Brain microvascular endothelial cell (primary cell): ENCODE results near the gene KCTD6.
A peak's percentile ranks its signal among the peaks of the same experiment; 100 is the strongest.
"Not testable (repeated sequence)": the region's sequence is repeated elsewhere in the genome, so short reads cannot be mapped to it uniquely, and the experiment has no call there.

ENCODE experiments used
- DNase-seq: peaks from one replicate; pipeline ENCODE4 v3.0.0-alpha.2; 2020
- H3K27ac ChIP-seq: fragments of 250-450 bp; sonication (Bioruptor Pico); 2 replicates; pipeline ENCODE4 v1.5.1; 2020; ENCODE audit warnings: mild to moderate bottlenecking, moderate library complexity
- H3K27me3 ChIP-seq: fragments of 250-450 bp; sonication (Bioruptor Pico); replicated peaks from 2 replicates; pipeline ENCODE4 v1.5.1; 2020; ENCODE audit warnings: mild to moderate bottlenecking
- H3K36me3 ChIP-seq: fragments of 250-450 bp; sonication (Bioruptor Pico); replicated peaks from 2 replicates; pipeline ENCODE4 v1.5.1; 2020; ENCODE audit warnings: mild to moderate bottlenecking
- H3K4me3 ChIP-seq: 2 replicates; pipeline ENCODE4 v1.5.1; 2011; ENCODE audit warnings: low read depth, mild to moderate bottlenecking, control low read depth, low read length, moderate library complexity
- in situ Hi-C: cut with HindIII; loops from 2 replicates; pipeline ENCODE4 v1.10.0; 2017; ENCODE audit warnings: low sequenced_read_pairs, low pct_ligation_motif_present
- TF ChIP-seq, protein P1 (sequence below): IDR thresholded peaks from 2 replicates; pipeline ENCODE4 v1.5.1; 2011; ENCODE audit warnings: low read depth, mild to moderate bottlenecking, moderate library complexity, low read length, control low read depth, inconsistent platforms; ENCODE audit errors: missing control alignments

The KCTD6 gene

DNA sequence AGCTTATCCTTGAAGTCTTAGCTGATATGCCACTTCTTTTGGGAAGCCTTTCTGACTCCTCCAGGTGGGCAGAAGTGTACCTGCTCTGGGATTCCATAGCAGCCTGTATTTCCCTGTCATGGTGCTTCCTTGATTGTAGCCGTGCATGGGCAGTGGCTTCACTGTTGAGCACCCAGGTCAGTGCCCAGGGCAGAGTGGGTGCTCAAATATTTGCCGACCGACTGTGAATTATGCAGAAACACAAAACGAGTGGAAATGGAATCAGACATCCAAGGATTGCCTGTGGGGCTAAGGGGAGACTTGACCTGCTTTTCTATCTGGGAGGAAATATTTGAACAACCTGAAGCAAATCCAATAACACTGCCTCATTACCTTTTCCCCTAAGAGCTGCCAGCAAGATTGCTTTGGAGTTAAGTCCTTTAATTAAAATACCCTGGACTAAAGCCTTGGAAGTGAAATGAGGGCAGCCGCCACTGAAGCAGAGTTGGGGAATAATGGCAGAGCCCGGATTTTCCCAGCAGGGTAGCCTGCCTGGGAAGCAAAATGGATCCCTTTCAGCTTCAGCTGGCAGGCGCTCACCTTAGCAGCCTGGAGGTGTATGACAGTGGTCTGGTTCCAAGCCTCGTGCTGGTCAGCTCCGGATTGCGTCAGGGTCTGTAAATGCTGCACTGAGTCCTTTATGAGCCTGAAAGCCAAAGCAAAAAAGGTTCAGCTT lies 30.2 kb downstream of the KCTD6 start:
- no peak for DNase-seq
- Histone ChIP-seq H3K27me3 (no peaks in the 10 kb centered on the region), H3K27ac (no peak overlapping the region), H3K36me3 (no peaks in the 10 kb centered on the region), H3K4me3 (no peak overlapping the region)
- TF ChIP-seq, protein P1, sequence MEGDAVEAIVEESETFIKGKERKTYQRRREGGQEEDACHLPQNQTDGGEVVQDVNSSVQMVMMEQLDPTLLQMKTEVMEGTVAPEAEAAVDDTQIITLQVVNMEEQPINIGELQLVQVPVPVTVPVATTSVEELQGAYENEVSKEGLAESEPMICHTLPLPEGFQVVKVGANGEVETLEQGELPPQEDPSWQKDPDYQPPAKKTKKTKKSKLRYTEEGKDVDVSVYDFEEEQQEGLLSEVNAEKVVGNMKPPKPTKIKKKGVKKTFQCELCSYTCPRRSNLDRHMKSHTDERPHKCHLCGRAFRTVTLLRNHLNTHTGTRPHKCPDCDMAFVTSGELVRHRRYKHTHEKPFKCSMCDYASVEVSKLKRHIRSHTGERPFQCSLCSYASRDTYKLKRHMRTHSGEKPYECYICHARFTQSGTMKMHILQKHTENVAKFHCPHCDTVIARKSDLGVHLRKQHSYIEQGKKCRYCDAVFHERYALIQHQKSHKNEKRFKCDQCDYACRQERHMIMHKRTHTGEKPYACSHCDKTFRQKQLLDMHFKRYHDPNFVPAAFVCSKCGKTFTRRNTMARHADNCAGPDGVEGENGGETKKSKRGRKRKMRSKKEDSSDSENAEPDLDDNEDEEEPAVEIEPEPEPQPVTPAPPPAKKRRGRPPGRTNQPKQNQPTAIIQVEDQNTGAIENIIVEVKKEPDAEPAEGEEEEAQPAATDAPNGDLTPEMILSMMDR = no peak
- in situ Hi-C loops = no loop called here

DNA sequence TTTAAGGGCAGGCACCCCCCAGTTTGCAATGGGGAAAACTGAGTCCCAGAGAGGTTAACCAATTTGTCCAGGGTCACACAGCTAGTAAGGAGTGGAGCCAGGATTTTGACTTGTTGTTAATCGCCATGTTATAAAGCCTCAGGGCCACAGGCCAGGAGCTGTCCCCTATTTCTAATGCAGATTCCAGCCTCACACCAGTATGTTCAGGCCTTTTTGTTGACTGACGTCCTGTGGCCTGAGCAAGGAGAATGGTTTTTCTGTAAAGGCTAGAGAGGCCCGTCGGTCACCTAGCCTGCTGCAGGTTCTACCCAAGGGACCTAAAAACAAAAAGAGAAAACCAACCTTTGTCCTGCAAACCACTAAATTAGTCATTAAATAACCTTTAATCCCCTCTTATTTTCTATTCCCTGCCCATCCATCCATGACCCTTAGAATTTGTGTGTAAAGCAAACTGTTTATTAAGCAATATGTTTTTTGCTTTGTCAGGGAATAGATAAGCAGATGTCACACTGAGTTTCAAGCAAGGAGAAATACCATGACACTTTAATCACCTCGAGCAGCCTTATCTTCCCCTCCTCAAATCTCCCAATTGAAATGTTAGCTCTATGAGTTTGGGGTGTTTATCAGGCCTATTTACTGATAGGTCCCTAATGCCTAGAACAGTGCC lies 31.0 kb downstream of the KCTD6 start:
- no peaks in the 10 kb centered on the region for H3K27me3 ChIP-seq
- DNase-seq = no peak
- H3K4me3 ChIP-seq = no peak overlapping the region
- H3K36me3 ChIP-seq = no peaks in the 10 kb centered on the region
- no peak overlapping the region for H3K27ac ChIP-seq
- in situ Hi-C loops = no loop called here
- TF ChIP-seq, protein P1 = no peak

DNA sequence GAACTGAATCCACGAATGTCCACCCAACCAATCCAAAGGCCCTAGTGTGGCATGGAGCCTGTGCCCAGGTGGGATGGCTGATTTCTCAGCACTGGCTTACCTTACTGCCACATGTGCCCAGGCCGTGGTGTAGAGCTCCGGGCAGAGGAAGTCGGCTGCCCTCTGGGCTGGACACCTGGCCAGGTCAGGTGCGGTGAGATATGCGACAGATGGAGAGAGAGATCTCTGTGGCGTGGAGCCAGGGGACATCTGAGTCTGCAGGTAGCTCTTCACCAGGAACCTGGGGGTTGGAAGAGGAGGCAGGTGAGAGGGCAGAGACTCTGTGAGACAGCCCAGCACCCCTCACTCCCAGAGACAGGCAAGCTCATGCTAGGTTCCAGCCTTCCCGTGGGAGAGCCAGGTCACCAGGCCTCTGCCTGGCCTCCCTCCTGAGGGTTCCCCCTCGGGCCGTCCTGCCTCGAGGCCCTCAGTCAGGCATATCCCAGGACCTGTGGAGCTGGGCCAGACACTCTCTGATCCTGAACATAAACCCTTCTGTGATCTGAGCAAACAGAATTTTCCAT lies 32.5 kb downstream of the KCTD6 start:
- TF ChIP-seq, protein P1 = no peak
- no peaks in the 10 kb centered on the region for H3K27me3 ChIP-seq
- no peak for DNase-seq
- H3K36me3 ChIP-seq = no peaks in the 10 kb centered on the region
- H3K4me3 ChIP-seq = no peak overlapping the region
- H3K27ac ChIP-seq = no peak overlapping the region
- in situ Hi-C loops = no loop called here

DNA sequence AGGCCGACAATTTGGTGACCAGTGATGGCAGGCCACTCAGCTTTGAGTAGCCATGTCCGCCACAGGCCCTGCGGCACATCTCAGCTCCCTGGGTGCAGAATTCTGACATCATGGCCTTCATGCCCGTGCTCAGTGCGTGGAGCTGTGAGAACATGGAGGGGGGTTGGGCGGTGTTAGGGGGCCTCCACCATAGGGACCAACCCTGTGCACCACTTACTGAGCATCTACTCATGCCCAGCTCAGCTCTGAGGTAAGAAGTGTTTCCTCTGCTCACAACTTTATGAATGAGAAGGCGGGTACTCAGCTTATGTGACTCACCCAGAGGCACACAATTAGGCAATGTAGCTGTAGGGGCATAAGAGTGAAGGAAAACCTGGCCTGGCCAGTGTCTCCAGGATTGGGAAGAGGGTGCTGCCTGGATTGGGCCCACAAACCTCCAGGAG lies 34.6 kb downstream of the KCTD6 start:
- peak; percentile 83 for DNase-seq

DNA sequence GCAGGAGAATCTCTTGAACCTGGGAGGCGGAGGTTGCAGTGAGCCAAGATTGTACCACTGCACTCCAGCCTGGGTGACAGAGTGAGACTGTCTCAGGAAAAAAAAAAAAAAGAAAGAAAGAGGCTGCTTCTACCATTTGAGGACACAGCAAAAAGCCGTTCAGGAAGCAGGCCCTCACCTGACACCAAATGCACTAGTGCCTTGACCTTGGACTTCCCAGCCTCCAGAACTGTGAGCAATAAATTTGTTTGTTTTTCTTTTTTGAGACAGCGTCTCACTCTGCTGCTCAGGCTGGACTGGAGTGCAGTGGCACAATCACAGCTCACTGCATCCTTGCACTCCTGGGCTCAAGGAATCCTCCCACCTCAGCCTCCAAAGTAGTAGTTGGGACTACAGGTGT lies 35.5 kb downstream of the KCTD6 start:
- H3K36me3 ChIP-seq, DNase-seq, in situ Hi-C loops, H3K27me3 ChIP-seq, H3K27ac ChIP-seq, H3K4me3 ChIP-seq: not testable (repeated sequence)

More for the DNA sequence above, 34.6 kb downstream of the KCTD6 start:
- no peak overlapping the region for H3K27ac ChIP-seq
- no peak overlapping the region for H3K4me3 ChIP-seq
- no peaks in the 10 kb centered on the region for H3K36me3 ChIP-seq
- in situ Hi-C loops = no loop called here
- TF ChIP-seq, protein P1 = no peak
- no peaks in the 10 kb centered on the region for H3K27me3 ChIP-seq

DNA sequence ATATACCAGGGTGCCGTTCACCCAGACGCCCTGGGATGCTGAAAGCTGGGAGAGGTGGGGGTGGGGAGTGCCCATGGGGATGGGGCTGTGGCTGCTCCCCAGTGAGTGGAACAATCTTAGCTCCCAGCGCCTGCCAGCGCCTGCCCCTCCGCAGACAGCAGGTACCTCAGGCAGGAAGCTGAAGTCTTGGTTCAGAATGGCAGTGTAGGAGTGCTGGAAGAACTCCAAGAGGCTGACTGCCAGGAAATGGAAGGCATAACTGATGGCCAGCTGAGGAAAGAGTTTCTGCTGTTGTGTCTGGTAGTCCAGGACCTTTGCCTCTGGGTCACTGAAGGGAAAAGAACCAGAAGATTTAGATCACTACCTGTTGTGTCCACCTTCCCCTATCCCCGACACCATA lies 36.7 kb downstream of the KCTD6 start:
- Histone ChIP-seq H3K27me3 (no peaks in the 10 kb centered on the region), H3K4me3 (no peak overlapping the region), H3K36me3 (no peaks in the 10 kb centered on the region), H3K27ac (no peak overlapping the region)
- in situ Hi-C loops = no loop called here
- TF ChIP-seq, protein P1 = no peak
- no peak for DNase-seq
